ENCODE measurements around the gene XAGE2.

DNA sequence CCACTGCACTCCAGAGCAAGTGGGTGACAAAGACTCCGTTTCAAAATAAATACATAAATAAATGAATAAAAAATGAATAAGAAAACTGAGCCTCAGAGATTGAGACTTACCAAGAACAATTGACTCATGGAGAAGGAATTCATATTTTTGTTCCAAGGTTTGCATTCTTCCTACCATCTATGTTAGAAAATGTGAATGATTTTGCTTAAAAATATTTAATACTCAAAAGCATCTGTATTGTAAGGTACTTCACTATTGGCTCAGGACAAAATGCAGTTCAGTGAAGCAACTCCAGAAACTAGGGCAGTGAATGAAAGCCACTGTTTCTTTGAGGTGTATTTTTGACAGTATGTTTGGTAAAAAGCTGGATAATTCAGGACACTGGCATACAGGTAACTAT lies 54.1 kb downstream of the XAGE2 start:
- TF ChIP-seq POLR2A (IDR thresholded peaks at IDR 0.05; ENCODE audit: low read length) (no peak), GATA1 (IDR thresholded peaks at IDR 0.05; ENCODE audit: low read depth, low read length) (no peak)
